ENCODE data around the gene PHLPP1.

Gene PHLPP1

DNA sequence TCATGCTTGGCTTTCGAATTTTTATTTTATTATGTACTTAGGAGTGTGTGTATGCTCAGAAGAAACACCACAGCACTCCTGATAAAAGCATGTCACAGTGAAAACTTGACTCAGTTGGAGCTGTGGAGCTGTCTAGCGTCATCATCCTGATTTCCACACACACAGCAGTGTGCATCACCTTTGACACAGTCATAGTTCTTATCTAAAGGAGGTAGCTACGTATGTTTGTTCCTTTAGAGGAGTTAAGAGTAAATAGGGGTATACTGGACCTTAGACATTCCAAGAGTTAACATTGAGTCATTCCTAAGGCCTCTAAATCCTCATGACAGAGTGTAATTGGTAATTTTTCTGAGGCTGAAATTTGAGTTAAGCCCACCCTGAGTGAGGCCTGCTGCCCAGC, 96.9 kb downstream of the PHLPP1 start:
- no peak for DNase-seq

DNA sequence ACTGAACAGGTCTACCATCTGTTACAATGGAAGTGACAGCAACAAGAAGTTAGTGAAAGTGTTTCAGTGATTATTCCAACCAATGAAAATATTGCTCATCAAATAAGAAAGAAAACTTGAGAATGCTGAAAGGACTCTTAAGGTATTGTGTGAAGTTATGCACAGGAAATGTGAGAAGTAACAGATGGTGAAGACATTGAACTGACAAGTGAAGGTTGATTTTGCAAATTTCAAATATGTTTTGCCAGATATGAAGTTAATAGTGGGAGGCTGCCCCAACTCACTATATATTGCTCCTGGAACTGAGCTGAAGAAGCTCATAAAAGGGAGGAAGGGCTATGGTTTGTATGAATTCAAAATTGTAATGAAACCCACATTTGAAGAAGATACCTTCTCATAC, 97.5 kb downstream of the PHLPP1 start:
- DNase-seq = no peak

DNA sequence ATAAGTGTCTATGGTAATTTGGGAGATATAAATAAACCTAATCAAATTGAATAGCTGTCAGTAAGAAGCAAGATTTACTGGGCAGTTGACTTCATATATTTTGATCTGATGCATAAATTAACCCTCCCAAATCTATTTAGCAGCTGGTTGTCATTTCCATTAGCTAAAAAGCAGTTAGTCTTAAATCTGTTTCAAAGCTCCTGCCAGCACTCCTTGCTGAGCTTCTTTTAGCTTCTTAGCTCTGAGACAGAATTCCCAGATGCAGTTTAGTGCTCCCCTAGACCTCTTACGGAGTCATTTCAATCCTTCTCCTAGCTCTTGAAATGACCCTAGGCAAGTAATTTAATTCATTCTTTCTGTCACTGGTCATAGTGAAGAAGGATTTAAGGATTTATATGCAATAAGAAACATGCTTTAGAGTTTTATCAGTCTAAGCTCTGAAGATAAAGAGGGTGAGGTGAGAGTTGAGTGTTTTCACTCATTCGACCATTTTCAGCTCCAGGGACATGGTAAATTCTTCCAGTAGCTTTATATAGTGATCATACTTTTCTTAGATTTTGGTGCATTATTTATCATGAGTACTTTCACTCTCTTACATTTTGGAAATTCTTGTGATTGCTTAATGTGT, 98.9 kb downstream of the PHLPP1 start:
- DNase-seq = no peak

DNA sequence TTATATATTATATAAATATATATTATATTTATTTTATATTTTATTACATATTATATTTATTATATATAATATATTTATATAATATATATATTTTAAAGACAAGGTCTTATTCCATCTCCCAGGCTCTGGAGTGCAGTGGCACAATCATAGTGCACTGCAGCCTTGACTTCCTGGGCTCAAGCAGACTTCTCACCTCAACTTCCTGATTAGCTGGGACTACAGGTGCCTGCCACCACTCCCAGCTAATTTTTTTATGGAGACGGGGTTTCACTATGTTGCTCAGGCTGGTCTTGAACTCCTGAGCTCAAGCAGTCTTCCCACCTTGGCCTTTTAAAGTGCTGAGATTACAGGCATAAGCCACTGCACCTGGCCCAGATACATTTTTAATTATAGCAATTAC, 110.0 kb downstream of the PHLPP1 start:
- no peak for DNase-seq

DNA sequence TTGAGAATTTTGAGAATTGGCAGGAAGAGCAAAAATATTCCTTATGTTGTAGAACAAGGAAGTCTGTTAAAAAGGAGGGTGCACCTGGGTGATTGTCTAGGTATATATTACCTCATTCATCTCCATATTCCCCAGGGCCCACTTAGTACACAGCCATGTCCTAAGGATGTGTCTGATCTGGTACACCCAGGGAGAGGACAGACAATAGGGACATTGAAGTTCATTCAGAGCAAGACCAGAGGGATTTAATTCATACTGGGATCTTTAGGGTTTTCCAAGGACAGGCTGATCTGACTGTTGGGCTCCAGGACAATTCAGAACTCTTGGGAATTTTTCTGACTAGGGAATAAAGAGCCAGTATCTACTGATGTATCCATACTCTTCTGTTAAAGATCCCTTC, 112.1 kb downstream of the PHLPP1 start:
- DNase-seq = no peak

DNA sequence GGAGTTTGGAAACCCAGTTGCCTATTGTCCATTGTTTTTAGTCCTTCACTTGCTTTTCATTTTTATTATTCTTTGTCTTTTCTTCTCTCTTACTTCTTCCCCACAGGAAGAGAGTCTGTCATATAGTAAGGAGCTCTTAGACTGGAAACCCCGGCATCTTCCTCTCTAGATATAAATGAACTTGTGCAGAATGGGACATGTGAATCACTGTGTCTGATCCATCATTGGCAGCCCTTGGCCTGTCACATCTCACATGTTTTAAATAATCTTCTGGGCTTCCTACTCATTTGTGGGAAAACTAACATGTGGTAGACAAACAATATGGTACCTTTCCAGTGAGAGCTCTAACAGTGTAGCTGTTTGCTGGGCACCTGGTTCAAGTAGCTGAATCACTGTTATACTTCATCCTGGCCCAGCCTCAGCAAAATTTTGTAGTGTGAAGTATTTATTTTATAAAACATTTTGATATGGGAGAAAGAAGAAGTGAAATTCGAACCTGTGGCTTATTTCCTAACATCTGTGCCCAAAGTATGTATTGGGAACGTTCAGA, 112.8 kb downstream of the PHLPP1 start:
- DNase-seq = no peak

DNA sequence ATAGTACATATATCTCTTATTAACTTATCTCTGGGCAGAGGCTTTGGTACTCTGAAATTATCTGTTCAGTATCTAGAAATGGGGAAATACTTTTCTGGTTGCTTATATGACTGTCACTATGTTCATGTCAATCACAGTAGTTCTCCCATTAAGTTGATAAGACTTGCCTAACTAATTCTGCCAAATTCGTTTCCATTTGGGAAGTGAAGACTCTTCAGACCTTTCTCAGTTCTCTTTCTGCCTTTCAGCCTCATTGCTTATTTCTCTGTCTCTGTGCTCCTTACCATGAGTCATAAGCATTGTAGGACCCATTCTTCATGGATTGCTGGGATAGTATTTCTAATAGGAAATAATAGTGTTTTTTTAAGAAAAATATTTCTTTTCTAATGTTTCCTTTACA, 113.5 kb downstream of the PHLPP1 start:
- no peak for DNase-seq

DNA sequence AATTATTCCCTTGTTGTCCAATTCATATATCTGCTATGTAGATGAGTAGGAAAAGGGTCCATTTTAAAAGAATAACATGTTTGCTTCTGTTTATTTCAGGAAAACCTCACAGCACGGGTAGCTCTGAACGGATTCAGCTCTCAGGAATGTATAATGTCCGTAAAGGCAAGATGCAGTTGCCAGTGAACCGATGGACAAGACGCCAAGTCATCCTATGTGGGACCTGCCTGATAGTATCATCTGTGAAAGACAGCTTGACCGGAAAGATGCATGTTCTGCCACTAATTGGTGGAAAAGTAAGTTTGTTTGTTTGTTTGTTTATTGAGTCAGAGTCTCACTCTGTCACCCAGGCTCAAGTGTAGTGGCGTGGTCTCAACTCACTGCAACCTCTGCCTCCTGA, 114.6 kb downstream of the PHLPP1 start:
- DNase-seq = no peak

DNA sequence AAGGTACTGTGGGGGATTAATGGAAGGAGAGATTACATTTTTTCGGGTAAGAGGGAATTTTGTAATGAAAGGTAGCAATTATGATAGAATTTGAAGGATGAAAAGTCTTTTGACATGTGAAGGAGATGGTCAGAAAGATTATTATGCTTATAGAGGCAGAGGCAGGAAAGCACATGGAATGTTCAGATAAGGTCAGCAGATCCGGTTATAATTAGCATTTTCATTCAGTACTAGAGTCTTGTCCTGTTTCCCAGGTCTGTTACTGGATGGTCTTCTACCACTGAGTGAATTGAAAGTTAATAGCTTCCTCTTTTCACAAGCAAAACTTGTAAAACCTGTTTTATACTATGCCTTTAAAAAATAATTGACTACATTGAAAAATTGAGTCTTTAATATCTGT, 116.9 kb downstream of the PHLPP1 start:
- no peak for DNase-seq

DNA sequence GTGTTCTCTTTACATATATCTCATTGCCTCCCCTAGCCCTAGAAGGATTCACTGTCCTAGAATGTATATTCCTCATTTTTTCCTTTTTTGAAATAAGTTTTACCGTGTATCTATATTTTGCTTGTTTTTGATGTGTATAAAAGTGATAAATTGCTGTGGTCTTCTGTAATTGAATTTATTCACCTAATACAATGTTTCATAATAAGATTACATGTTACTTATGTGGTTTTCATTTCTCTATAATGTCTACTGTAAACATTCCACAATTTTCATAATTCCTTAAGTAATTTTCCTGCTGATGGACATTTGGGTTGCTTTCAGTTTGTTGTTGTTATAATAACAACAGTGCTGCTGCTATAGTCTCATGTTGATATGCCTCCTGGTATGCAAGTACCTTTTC, 118.2 kb downstream of the PHLPP1 start:
- DNase-seq = no peak

DNA sequence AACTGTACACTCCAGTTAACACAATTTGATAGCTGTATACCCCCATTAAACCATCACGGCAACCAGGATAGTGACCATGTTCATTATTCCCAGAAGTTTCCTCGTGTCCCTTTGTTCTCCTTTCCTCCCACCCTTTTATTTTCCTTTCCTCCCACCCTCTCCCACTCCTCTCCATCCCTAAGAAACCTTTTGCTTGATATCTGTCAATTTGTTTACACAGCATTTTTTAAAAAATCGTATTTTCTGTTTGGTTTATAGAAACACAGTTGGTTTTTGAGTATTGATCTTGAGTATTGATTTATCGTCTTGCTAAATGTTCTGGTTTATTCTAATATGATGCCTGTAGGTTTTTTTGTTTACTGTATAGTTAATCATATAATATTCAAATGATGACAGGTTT, 119.4 kb downstream of the PHLPP1 start:
- DNase-seq = no peak

DNA sequence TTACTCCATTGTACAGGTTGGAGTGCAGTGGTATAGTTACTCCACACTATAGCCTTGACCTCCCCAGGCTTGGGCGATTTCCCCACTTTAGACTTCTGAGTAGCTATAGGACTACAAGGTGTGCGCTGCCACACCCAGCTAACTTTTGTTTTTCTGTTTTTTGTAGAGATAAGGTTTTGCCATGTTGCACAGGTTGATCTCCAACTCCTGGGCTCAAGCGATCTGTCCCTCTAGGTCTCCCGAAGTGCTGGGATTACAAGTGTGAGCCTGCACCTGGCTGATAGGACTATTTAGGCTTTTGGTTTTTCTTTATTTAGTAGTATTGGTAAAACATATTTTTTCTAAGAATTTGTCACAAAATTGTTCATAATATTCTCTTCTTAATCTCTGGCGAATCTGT, 121.7 kb downstream of the PHLPP1 start:
- DNase-seq = no peak

DNA sequence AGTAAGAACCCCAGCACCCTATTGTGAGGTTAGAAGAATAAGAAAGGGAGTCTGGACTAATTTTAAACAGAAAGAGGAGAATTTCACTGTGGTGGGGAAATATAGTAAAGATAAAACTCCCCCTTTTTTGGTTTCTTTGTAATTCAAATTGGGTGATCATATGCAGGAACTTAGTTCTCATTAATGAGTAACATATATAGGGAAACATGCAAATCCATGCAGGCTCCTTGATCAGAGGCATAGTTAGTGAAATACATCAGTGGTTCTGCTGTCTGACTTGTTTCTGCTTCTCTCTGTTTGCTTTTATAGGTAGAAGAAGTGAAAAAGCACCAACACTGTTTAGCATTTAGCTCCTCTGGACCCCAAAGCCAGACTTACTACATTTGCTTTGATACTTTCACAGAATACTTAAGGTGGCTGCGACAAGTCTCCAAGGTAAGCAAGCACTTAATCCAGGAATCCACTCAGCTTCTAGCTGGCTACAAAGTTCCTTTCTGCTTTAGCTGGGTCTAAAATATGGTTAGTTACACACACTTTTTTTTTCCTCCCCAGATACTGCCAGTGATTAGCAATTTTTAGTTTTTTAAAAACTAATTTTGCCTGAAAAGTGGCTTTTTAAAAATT, 123.2 kb downstream of the PHLPP1 start:
- no peak for DNase-seq

DNA sequence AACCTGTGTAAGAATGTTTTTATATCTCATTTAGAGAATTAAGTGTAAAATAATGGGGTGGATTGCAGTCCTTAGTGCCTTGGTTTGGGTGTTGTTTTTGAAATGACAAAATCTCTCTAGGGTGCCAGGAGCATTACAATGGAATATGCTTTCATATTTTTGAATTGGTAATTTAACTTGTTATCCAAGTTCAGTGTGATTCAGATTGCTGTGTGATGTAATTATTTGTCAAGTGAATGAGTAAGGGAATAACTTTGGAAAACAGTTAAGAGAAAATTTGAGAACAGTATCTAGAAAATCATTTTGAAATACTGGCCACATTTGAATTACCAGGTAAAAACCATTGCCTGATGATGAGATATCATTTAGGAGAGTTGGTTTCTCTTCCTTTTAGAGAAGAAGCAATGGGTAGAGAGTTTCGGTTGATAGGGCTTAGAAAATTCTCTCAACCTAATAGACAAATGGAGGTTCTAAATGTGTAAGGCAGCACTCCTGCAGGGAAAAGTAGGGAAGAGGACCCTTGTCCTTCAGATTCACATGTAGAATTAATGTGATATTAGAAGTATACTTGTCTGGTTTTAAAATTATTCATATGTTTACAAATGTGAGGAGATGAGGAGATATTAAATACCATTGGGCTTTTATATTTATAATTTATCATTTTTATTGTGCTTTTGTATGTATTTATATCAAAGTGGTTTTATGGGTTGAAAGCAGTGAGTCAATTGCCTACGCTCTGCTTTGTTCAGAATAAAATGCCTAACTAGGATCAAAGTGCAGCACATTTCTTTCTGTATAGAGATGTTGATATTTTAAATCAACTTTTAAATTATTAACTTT, 124.8 kb downstream of the PHLPP1 start:
- no peak for DNase-seq

DNA sequence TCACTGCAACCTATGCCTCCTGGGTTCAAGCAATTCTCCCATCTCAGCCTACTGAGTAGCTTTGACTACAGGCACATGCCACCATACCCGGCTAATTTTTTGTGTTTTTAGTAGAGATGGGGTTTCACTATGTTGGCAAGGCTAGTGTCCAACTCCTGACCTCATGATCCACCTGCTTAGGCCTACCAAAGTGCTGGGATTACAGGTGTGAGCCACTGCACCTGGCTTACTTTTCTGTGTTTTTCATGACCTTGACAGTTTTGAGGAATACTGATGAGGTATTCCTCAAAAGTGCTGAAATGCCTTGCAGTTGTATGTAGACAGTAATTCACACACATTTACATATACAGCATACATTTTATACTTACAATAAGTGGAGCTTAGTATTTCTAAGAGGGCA, 126.1 kb downstream of the PHLPP1 start:
- no peak for DNase-seq

DNA sequence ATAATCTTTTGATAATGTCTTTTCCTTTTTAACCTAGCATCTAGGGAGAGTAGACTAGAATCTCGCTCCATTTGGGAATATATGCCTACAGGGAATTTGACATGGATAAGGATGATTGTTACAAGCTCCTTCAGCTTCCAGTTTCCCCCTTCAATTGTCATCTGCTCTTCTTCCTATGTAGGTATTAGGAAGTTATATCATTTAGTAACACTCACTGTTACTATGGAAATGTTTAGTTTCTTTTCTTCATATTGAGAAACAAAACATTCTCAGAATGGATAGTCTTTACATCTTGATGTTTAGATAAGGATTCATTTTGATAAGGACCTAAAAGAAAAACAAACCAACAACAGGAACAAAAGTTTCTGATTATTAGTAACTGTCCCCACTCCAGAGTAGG, 127.6 kb downstream of the PHLPP1 start:
- DNase-seq = no peak

DNA sequence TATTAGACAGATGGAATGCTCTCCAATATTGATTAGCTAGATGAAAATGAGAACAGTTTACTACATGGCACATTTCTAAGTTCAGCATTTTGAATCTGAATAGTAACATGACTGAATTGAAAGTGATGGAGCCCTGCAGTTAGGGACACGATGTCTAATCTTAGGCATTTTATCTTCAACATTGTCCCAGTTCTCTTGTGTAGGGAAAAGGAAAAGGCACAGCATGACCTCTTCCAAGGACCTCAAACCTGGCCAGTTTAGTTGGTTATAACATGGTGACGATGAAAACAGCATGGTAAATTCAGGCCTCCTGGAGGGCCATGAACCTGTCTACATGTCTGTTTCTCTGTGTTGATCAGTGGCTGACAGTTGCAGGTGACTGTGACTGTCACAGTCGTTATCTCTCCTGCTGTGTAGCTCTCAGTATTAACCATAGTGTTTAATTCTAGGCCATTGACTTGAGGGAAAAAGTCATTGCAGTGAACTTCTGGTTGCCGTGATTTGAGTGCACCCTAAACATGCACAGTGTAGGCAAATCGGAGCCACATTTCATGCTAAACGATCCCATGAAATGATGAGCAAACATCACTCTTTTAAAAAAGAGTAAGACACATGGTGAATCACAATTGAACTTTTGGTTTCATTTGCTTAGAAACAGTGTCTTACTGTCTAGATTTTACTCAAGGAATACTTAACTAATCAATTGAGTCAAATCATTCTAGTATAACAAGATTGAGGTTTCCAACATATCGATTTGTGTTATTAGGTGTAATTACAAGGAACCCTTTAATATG, 129.7 kb downstream of the PHLPP1 start:
- DNase-seq = no peak

DNA sequence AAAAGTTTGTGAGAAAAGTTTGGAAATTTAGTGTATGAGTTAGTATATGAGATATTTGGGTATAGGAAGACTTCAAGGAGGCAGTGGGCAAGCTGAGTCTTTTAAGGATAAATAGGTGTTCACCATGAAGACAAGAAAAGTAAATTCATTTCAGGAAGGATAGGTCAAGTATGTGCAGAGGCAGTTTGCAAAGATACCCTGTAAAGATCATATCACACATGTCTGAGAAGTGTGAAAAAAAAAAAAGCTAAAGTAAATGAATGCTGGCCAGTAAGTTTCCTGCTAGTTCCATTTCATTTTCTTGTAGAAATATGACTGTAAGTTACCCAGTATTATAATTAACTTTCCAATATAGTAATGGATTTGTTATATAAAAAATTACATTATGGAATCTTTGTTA, 131.0 kb downstream of the PHLPP1 start:
- DNase-seq = no peak

DNA sequence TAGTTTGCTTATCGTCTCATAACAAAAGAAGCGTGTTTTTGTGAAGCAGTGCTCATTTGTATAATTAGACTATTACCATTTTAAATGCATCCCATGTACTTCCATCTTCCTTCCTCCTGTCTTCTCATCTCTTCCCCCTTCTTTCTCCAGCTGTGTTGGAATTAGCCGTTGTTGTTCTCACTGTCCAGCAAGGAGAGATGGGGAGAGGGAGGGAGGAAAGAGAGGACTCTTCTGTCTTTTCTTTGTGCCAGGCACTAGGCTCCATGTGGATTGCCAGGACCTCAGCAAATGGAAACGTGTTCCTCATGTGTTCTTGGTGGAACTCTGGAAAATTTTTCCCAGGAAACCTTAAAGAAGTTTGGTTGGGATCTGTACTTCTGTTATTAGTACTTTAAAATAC, 131.7 kb downstream of the PHLPP1 start:
- no peak for DNase-seq

DNA sequence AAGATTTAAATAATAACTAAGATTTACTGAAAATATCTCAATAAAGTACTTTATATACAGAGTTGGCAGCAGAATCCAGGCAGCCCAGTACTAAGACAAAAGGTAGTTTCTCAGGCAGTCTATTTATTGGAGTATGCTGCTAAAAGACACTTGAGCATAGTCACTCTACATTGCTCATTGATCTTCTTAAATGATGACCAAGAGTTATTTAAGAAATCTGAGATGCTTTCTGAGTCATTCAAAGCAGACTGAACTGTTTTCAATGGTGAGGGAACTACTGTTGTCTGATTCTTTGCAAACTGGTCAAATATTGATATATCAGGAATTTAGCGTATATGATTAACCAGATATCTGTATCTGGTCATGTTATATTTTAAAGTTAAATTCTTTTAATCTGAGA, 133.6 kb downstream of the PHLPP1 start:
- no peak for DNase-seq

DNA sequence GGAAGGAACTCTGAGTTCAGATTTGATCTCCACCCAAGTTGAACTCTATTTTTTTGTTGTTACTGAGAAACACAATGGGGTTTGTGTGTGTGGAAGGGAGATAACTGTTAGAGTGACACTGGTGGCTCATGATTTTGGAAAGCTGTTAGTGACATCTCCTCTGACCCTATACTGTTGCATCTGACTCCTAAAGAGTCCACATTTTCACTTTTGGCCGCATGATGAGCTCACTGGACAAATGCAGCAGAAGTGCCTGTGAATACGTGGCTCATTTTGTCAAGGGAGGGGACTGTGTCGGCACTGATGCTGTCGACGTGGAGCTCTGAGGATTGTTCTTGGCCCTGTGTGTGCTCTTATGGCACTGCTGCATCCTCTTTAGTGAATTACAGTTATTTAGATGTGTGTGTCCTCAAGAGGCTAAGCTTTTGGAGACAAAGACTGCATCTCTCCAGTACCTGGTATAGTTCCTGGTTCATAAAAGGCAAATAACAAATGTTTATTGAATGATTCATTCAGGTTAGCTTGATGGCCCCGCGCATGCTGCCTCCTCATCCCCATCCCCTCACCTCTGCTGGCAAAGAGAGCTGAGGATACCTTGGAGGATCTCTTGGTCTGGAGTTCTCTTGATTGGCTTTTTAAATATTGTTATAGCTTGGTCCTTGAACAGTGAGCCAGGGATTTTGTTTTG, 135.4 kb downstream of the PHLPP1 start:
- DNase-seq = no peak

DNA sequence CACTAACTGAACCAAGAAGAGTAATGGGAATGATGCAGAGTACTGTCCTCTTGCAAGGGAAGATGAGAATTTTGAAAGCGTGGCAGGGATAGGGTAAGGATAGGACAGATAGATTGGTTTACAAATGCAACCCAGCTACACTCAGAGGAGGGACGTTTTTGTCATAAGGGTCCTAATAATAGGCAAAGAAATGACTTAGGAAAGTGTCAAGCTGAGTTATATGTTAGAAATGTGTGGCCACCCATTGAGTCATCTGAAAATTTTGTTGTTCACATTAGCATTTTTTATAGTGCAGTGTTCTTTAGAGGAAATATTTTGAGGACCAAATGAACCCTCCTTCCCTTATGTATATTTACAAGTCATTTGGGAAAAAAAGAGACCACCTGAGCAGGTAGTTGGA, 137.5 kb downstream of the PHLPP1 start:
- DNase-seq = no peak

DNA sequence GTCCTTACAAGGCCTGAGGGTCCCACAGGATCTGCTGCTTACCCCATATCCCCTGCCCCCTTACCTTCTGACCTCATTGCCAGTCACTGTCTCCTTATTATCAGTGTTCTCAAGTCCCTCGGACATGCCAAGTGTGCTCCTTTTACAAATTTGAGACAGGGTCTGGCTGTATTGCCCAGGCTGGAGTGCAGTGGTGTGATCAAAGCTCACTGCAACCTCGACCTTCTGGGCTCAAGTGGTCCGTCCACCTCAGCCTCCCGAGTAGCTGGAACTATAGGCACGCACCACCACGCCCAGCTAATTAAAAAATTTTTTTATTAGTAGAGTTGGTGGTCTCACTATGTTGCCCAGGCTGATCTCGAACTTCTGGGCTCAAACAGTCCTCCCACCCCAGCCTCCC, 141.0 kb downstream of the PHLPP1 start:
- no peak for DNase-seq

Measured in CD4-positive, alpha-beta T cell treated with Interferon alpha-2 for 1 hour (primary cell).